Omental fat pad (tissue), 4 donors: ENCODE measurements around the gene B4GALNT4. TPM values are rescaled to one million over a fixed set of nuclear protein-coding genes. Genes with fewer than 3 reads are reported as not detected.
"Not testable (repeated sequence)": the region's sequence is repeated elsewhere in the genome, so short reads cannot be mapped to it uniquely, and the experiment has no call there.

ENCODE experiments used
- ATAC-seq: fragments of 150-250 bp; one replicate; pipeline ENCODE4 v1.9.1; 2016; ENCODE audit warnings: mild to moderate bottlenecking, moderate library complexity; ENCODE audit not compliant: low FRiP score
- DNase-seq: peaks from one replicate; pipeline ENCODE4 v3.0.0-alpha.2; 2019; ENCODE audit warnings: low spot score
- CTCF ChIP-seq, 3 donors: fragments of 450-650 bp; IDR thresholded peaks; one replicate each; pipeline ENCODE4 v1.5.1; 2016 to 2017; ENCODE audit warnings: antibody characterized with exemption in 3 of 3, mild to moderate bottlenecking in 3 of 3, moderate library complexity in 2 of 3
- total RNA-seq, 4 donors: library from RNA; depleted of rRNA; stranded (reverse); fragments of >200 nt; gene quantifications; one replicate each; pipeline ENCODE4 v1.1.0, GENCODE V29; 2016

Gene B4GALNT4, protein sequence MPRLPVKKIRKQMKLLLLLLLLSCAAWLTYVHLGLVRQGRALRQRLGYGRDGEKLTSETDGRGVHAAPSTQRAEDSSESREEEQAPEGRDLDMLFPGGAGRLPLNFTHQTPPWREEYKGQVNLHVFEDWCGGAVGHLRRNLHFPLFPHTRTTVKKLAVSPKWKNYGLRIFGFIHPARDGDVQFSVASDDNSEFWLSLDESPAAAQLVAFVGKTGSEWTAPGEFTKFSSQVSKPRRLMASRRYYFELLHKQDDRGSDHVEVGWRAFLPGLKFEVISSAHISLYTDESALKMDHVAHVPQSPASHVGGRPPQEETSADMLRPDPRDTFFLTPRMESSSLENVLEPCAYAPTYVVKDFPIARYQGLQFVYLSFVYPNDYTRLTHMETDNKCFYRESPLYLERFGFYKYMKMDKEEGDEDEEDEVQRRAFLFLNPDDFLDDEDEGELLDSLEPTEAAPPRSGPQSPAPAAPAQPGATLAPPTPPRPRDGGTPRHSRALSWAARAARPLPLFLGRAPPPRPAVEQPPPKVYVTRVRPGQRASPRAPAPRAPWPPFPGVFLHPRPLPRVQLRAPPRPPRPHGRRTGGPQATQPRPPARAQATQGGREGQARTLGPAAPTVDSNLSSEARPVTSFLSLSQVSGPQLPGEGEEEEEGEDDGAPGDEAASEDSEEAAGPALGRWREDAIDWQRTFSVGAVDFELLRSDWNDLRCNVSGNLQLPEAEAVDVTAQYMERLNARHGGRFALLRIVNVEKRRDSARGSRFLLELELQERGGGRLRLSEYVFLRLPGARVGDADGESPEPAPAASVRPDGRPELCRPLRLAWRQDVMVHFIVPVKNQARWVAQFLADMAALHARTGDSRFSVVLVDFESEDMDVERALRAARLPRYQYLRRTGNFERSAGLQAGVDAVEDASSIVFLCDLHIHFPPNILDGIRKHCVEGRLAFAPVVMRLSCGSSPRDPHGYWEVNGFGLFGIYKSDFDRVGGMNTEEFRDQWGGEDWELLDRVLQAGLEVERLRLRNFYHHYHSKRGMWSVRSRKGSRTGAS
- 1 to 10 TPM; 1.4 to 4.1 (median 2.5) TPM for total RNA-seq

GRCh38 chr11:369336-370018 lies at the start of gene B4GALNT4:
Gene B4GALNT4, plus strand, starts transcription at chr11:369499. Its CDS starts 305 bp downstream, at chr11:369804.
- no peak for ATAC-seq
- no peak for DNase-seq
- TF ChIP-seq CTCF (IDR thresholded peaks at IDR 0.05), result no peak

GRCh38 chr11:319888-320273 lies 49.4 kb upstream of the B4GALNT4 start:
- not testable (repeated sequence) for DNase-seq, ATAC-seq

DNA sequence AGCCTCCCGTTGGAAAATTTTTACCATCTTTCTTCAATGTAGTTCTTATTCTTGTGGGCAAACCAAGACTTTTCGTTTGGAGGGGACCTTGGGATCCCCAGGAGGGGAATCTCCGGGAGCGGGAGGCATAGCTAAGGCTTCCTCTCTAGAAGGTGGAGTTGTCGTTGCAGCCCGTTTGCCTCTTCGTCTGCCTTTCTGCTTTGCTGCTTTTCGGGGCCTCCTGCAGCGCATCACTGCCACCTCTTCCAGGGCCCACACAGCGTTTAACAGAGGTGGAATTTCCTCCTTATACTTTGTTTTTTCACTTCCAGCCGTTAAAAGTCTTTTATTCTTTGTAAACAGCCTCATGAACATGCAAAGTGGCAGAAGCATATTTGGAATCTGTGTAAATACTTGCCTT lies 45.1 kb upstream of the B4GALNT4 start:
- TF ChIP-seq CTCF (IDR thresholded peaks at IDR 0.05), result no peak
- ATAC-seq (no peak), DNase-seq (no peak)

DNA sequence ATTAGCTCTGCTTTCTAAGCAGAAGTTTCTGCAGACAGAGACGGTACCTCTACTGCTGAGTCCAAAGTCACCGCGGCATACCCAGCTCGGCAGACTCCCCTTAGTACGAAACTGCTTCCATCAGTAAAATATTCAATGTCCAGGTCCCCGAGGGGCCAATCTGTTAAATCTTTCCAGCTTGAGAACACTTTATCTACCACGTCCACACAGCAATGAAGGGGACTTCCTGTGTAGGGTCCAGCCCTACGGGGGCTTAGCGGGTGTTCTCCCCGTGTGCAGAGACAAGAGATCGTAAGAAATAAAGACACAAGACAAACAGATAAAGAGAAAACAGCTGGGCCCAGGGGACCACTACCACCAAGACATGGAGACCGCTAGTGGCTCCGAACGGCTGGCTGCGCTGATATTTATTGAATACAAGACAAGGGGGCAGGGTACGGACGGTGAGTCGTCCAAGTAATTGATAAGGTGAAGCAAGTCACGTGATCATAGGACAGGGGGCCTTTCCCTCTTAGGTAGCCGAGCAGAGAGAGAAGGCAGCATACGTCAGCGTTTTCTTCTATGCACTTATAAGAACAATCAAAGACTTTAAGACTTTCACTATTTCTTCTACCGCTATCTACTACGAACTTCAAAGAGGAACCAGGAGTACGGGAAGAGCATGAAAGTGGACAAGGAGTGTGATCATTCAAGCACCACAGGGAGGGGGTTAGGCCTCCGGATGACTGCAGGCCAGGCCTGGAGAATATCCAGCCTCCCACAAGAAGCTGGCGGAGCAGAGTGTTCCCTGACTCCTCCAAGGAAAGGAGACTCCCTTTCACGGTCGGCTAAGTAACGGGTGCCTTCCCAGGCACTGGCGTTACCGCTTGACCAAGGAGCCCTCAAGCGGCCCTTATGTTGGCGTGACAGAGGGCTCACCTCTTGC lies 44.4 kb upstream of the B4GALNT4 start:
- not testable (repeated sequence) for DNase-seq, ATAC-seq

DNA sequence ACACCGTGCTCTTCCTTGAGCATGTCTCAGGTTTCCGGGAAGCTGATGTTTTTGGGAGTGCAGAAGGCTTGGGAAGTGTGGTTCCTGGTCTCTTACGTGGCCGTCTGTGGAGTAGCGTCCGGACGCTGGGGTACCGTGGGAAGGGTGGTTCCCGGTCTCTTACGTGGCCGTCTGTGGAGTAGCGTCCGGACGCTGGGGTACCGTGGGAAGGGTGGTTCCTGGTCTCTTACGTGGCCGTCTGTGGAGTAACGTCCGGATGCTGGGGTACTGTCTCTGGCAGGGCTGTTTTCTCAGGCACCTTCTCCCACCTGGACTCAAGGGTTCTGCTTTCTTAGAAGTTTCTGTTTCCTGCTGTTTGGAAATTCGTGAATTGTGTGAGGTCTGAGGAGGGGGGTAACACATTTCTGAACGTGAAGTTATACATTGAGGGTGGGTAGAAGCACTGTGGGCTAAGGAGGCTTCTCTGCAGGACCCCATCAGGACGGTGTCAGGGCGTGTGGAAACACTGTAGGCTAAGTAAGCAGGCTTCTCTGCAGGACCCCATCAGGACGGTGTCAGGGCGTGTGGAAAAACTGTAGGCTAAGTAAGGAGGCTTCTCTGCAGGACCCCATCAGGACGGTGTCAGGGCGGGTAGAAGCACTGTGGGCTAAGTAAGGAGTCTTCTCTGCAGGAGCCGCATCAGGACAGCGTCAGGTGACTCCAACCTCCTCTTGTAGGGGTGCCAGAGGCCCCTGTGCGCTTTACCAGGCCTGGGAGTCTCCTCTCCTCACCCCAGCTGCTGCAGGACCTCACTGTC lies 43.3 kb upstream of the B4GALNT4 start:
- DNase-seq (no peak), ATAC-seq (no peak)
- TF ChIP-seq CTCF (IDR thresholded peaks at IDR 0.05), result no peak

DNA sequence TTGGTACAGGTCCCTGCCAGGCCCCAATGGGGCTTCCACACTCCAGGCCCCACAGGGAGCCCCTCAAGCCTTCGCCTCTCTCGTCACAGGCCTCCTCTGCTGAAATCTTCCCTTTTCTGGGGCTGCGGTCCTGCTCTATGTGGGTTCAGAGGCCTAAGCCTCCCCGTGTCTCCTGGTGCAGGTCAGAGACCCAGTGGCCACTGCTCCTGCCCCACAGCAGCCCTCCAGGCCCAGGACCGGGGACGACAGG lies 42.8 kb upstream of the B4GALNT4 start:
- ATAC-seq, result no peak
- no peak for DNase-seq
- no peak for TF ChIP-seq CTCF (IDR thresholded peaks at IDR 0.05)
